ENCODE results near the gene CCDC172.
"Not testable (repeated sequence)": the region's sequence is repeated elsewhere in the genome, so short reads cannot be mapped to it uniquely, and the experiment has no call there.

CCDC172 gene

DNA sequence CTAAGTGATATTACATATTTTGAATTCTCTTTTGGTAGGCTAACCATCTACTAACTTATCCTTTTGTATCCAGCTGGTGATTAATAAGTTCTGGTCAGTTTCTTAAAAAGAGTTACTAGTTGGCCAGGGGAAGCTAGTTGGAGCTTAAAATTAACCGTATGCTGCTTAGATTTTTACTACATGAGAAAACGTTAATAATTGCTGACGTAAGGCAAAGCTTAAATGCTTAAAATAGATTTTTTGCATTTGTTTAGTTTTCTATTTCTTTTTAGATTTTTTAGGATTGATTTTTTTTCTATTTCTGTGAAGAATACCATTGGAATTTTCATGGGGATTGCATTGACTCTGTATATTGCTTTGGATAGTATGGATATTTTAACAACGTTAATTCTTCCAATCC, 32.6 kb downstream of the CCDC172 start:
- H3K4me3 Mint-ChIP-seq, result no peak overlapping the region
- ATAC-seq (replicated peaks; ENCODE audit: extremely low read depth, poor library complexity, severe bottlenecking), result no peak

DNA sequence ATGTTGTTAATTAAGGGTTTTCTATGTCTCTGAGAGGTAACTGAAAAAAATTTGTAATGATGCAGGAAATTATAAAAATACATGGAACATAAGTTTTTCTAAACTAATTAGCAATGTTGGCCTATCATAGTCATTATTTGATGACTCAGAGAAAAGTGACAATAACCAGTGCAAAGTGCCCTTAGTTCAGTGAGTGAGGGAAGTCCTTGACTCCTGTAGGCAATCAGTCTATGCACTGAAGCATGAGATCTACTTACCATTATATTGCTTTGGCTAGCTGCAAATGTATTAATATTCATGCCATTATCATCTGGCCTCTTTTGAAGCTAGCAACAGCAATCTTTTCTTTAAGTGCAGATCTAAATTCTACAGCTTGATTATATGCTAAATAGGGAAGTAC, 40.6 kb downstream of the CCDC172 start:
- no peak for ATAC-seq (replicated peaks; ENCODE audit: extremely low read depth, poor library complexity, severe bottlenecking)
- no peak for DNase-seq (ENCODE audit: low spot score in 2 of 2)
- Mint-ChIP-seq H3K36me3 (ENCODE audit: insufficient read depth) (peaks cover 1% of the 10 kb centered on the region), H3K27me3 (no peaks in the 10 kb centered on the region), H3K27ac (ENCODE audit: low read depth) (no peak overlapping the region), H3K4me1 (no peaks in the 10 kb centered on the region), H3K4me3 (no peak overlapping the region), H3K9me3 (no peaks in the 10 kb centered on the region)

More for the DNA sequence above, 32.6 kb downstream of the CCDC172 start:
- H3K27ac Mint-ChIP-seq (ENCODE audit: low read depth), result no peak overlapping the region
- H3K9me3 Mint-ChIP-seq, result peaks cover 11% of the 10 kb centered on the region
- no peaks in the 10 kb centered on the region for H3K36me3 Mint-ChIP-seq (ENCODE audit: insufficient read depth)
- no peaks in the 10 kb centered on the region for H3K27me3 Mint-ChIP-seq
- H3K4me1 Mint-ChIP-seq, result no peaks in the 10 kb centered on the region
- no peak for DNase-seq (ENCODE audit: low spot score in 2 of 2)

DNA sequence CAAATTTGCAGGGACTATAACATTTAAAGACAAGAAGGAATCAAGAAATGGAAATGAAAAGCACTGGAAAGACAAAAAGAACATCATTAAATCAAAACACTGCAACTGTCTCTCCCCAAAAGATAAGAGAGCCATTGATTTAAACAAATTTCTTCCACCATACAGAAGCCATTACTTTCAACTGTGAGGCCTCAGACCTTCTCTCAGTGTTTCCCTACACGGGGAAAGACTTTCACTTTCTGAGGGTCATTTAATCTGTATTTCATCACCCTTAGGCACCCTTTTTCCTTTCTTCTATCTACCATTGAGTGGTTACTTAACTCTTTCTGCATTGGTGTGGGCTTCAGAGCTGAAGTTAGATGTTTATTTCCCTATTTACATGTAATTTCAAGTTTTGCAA, 47.5 kb downstream of the CCDC172 start:
- H3K27ac Mint-ChIP-seq (ENCODE audit: low read depth), result no peak overlapping the region

DNA sequence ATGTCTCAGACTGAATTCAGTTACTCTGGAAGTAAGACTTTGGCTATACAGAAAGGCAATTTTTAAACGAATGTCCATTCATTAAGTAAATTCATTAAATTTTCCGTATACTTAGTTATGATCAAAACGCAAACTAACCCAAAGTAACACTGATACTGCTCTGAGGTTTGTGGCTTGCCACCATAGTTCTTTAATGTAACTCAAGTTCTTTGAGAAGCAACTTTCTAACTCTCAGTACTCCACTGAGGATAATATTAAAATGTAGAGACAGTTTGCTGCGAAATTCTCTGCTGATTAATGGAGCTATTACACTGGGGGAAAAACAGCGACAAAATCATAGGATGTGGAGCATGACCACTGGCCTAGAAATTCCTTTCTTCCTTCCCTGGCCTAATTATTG, 58.0 kb downstream of the CCDC172 start:
- ATAC-seq (replicated peaks; ENCODE audit: extremely low read depth, poor library complexity, severe bottlenecking) (no peak), DNase-seq (ENCODE audit: low spot score in 2 of 2) (no peak)
- H3K4me3 Mint-ChIP-seq, result no peak overlapping the region
- no peaks in the 10 kb centered on the region for H3K4me1 Mint-ChIP-seq
- no peaks in the 10 kb centered on the region for H3K27me3 Mint-ChIP-seq
- H3K9me3 Mint-ChIP-seq, result no peaks in the 10 kb centered on the region
- no peaks in the 10 kb centered on the region for H3K36me3 Mint-ChIP-seq (ENCODE audit: insufficient read depth)
- H3K27ac Mint-ChIP-seq (ENCODE audit: low read depth), result no peak overlapping the region

More for the DNA sequence above, 47.5 kb downstream of the CCDC172 start:
- no peaks in the 10 kb centered on the region for H3K9me3 Mint-ChIP-seq
- no peaks in the 10 kb centered on the region for H3K4me1 Mint-ChIP-seq
- ATAC-seq (replicated peaks; ENCODE audit: extremely low read depth, poor library complexity, severe bottlenecking) (no peak), DNase-seq (ENCODE audit: low spot score in 2 of 2) (no peak)
- H3K36me3 Mint-ChIP-seq (ENCODE audit: insufficient read depth), result peaks cover 1% of the 10 kb centered on the region
- H3K27me3 Mint-ChIP-seq, result no peaks in the 10 kb centered on the region
- H3K4me3 Mint-ChIP-seq, result no peak overlapping the region

DNA sequence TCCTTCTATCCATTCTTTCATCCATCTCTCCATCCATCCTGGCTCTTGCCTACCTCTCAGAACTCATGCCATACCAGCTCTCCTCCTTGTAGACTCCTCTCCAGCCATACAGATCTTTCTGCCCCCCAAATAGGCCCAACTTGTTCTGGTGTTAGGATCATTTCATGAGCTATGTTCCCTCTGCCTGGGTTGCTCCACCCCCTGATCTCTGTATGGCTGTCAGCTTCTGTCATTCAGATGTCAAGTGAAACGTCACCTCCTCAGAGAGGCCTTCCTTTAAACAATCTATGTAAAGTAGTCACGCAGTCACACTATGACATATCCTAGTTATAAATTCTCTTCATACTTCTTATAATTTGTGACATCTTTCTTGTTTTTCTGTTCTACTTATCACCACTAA, 61.1 kb downstream of the CCDC172 start:
- Mint-ChIP-seq H3K27ac (ENCODE audit: low read depth) (no peak overlapping the region), H3K4me3 (no peak overlapping the region), H3K36me3 (ENCODE audit: insufficient read depth) (no peaks in the 10 kb centered on the region), H3K27me3 (peaks cover 7% of the 10 kb centered on the region), H3K4me1 (no peaks in the 10 kb centered on the region), H3K9me3 (no peaks in the 10 kb centered on the region)
- DNase-seq (ENCODE audit: low spot score in 2 of 2), result no peak
- ATAC-seq (replicated peaks; ENCODE audit: extremely low read depth, poor library complexity, severe bottlenecking), result no peak

DNA sequence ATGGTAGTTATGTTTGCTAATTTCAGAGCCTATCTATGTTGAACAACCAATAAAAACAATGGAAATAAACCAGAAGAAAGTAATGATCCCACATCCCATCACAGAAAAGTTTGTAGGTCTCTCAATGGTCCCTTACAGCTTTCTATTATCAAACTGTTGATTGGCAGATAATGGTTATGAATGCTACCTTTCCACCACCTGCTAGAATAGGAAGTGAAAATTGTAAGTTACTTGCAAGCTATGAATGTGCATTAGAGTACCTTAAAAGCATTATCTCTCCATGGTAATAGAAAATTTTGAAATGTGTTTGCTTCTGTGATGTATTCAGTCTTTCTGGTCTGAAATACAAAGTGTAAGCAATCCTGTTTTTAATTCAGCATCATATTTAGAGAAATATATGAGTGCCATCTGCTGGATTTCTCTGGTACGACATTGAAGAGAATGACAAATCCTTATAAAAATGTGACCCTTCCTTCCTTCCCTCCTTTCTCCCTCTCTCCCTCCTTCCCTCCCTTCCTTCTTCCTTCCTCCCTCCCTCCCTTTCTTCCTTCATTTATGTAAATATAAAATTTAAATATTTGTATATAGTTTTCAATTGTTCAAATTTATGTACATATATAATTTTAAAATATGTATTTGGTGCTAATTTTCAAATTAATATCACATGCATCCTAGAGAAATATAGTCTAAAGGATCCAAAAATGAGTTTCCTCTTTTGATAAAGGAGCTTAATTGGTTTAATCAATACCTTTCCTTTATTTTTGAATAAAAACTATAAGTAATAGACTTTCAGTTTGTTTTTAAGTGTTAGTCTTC, 62.0 kb downstream of the CCDC172 start:
- Mint-ChIP-seq H3K27me3 (peaks cover 9% of the 10 kb centered on the region), H3K4me3 (no peak overlapping the region), H3K9me3 (no peaks in the 10 kb centered on the region), H3K27ac (ENCODE audit: low read depth) (no peak overlapping the region), H3K4me1 (no peaks in the 10 kb centered on the region), H3K36me3 (ENCODE audit: insufficient read depth) (no peaks in the 10 kb centered on the region)
- DNase-seq (ENCODE audit: low spot score in 2 of 2) (no peak), ATAC-seq (replicated peaks; ENCODE audit: extremely low read depth, poor library complexity, severe bottlenecking) (no peak)

DNA sequence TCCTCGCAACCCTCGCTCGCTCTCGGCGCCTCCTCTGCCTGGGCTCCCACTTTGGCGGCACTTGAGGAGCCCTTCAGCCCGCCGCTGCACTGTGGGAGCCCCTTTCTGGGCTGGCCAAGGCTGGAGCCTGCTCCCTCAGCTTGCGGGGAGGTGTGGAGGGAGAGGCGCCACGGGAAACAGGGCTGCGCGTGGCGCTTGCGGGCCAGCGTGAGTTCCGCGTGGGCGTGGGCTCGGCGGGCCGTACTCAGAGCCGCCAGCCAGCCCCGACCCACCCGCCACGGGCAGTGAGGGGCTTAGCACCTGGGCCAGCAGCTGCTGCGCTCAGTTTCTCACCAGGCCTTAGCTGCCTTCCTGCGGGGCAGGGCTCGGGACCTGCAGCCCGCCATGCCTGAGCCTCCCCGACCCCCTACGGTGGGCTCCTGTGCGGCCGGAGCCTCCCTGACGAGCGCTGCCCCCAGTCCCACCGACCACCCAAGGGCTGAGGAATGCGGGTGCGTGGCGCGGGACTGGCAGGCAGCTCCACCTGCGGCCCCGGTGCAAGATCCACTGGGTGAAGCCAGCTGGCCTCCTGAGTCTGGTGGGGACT, 69.1 kb downstream of the CCDC172 start:
- H3K4me3 Mint-ChIP-seq; ATAC-seq (replicated peaks; ENCODE audit: extremely low read depth, poor library complexity, severe bottlenecking); H3K27me3 Mint-ChIP-seq; H3K9me3 Mint-ChIP-seq; H3K27ac Mint-ChIP-seq (ENCODE audit: low read depth); H3K4me1 Mint-ChIP-seq; H3K36me3 Mint-ChIP-seq (ENCODE audit: insufficient read depth); DNase-seq (ENCODE audit: low spot score in 2 of 2): not testable (repeated sequence)

DNA sequence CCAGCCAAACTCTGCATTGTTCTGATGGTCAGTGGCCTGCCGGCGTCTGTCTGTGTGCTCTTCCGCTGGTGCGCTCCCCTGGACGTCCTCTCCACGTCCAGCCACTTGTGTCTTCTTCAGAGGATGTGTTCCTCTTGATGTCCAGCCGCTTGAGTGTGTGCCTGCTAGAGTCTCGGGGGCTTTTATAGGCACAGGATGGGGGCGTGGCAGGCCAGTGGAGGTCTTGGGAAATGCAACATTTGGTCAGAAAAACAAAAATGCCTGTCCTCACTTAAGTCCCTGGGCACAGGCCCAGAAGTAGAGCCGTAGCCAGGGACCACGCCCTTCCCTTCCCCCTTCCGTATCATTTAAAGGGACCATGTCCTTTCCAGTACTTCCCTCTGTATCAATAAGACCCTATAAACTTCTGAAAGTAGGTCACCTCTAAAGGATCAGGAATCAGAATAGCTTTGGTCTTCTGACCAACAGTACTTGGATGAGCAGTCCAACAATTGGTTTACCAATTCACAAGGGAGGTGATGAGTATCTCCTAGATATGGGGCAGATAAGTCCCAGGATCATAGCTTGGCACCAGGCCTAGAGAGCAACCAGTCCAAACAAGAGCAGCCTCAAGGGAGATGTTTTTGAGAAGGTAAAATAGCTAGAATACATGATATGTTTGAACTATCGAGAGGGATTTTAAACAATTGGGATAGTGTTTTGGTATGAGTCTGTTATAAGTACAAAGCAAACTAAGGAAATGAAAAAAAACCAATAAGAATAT, 71.2 kb downstream of the CCDC172 start:
- H3K4me1 Mint-ChIP-seq, result no peaks in the 10 kb centered on the region
- ATAC-seq (replicated peaks; ENCODE audit: extremely low read depth, poor library complexity, severe bottlenecking) (no peak), DNase-seq (ENCODE audit: low spot score in 2 of 2) (no peak)
- no peak overlapping the region for H3K27ac Mint-ChIP-seq (ENCODE audit: low read depth)
- peaks cover under 1% of the 10 kb centered on the region for H3K9me3 Mint-ChIP-seq
- no peaks in the 10 kb centered on the region for H3K36me3 Mint-ChIP-seq (ENCODE audit: insufficient read depth)
- H3K4me3 Mint-ChIP-seq, result no peak overlapping the region
- peaks cover 1% of the 10 kb centered on the region for H3K27me3 Mint-ChIP-seq

DNA sequence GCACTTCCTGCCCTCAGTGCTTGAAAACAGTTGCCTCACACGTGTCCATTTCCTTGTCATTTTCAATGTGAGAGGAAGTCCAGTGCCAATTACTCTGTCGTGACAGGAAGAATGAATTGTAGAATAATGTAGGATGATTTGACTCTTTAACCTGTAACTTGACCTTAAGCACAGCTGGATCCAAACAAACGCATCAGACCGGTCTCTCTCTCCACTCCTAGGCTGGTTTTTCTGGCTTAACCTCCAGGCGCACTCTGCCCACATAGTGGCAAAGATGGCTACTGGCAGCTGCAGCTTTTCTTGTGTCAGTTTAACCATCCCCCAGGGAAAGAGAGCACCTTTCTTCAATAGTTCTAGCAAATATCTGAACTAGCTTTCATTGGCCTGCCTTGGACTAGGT, 74.0 kb downstream of the CCDC172 start:
- DNase-seq (ENCODE audit: low spot score in 2 of 2) (no peak), ATAC-seq (replicated peaks; ENCODE audit: extremely low read depth, poor library complexity, severe bottlenecking) (no peak)
- Mint-ChIP-seq H3K4me1 (no peaks in the 10 kb centered on the region), H3K36me3 (ENCODE audit: insufficient read depth) (no peaks in the 10 kb centered on the region), H3K27ac (ENCODE audit: low read depth) (no peak overlapping the region), H3K4me3 (no peak overlapping the region), H3K9me3 (peaks cover 18% of the 10 kb centered on the region), H3K27me3 (no peaks in the 10 kb centered on the region)

DNA sequence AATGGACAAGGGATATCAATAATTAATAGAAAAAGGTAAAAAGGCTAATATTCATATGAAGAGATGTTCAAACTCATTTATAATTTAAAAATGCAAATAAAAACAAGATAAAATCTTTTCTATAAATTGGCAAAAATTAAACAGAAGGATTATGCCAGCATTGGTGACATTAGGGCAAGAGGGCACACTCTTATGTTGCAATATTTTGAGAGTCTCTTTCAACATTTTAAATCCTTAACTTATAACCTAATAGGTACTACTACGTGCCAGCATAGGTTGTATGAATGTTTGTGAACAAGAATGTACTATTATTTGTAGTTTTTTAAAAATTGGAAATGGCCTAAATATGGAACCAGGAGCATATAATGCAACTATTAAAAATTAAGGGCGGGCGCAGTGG, 78.6 kb downstream of the CCDC172 start:
- no peaks in the 10 kb centered on the region for H3K4me1 Mint-ChIP-seq
- DNase-seq (ENCODE audit: low spot score in 2 of 2), result no peak
- no peak overlapping the region for H3K4me3 Mint-ChIP-seq
- no peak for ATAC-seq (replicated peaks; ENCODE audit: extremely low read depth, poor library complexity, severe bottlenecking)
- no peaks in the 10 kb centered on the region for H3K36me3 Mint-ChIP-seq (ENCODE audit: insufficient read depth)
- peaks cover 28% of the 10 kb centered on the region for H3K9me3 Mint-ChIP-seq
- no peak overlapping the region for H3K27ac Mint-ChIP-seq (ENCODE audit: low read depth)
- no peaks in the 10 kb centered on the region for H3K27me3 Mint-ChIP-seq

DNA sequence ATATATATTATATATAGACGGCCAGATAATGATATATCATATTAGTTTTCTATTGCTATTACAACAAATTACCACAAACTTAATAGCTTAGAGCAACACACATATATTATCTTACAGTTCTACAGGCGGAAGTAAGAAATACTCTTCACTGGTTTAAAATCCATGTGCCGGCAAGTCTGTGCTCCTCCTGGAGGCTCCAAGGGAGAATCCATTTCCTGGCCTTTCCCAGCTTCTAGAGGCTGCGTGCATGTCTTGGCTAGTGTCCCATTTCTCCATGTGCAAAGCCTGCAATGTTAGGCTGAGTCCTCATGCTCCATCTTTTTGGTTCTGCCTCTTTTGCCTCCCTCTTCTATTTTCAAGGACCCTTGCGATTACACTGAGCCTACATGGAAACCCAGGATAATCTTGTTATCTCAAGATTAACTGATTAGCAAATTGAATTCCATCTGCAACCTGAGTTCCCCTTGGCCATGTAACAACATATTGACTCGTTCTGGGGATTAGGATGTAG, 79.5 kb downstream of the CCDC172 start:
- ATAC-seq (replicated peaks; ENCODE audit: extremely low read depth, poor library complexity, severe bottlenecking) (no peak), DNase-seq (ENCODE audit: low spot score in 2 of 2) (no peak)
- no peak overlapping the region for H3K27ac Mint-ChIP-seq (ENCODE audit: low read depth)
- H3K36me3 Mint-ChIP-seq (ENCODE audit: insufficient read depth), result no peaks in the 10 kb centered on the region
- H3K9me3 Mint-ChIP-seq, result peaks cover 28% of the 10 kb centered on the region
- no peak overlapping the region for H3K4me3 Mint-ChIP-seq
- H3K27me3 Mint-ChIP-seq, result no peaks in the 10 kb centered on the region
- no peaks in the 10 kb centered on the region for H3K4me1 Mint-ChIP-seq

DNA sequence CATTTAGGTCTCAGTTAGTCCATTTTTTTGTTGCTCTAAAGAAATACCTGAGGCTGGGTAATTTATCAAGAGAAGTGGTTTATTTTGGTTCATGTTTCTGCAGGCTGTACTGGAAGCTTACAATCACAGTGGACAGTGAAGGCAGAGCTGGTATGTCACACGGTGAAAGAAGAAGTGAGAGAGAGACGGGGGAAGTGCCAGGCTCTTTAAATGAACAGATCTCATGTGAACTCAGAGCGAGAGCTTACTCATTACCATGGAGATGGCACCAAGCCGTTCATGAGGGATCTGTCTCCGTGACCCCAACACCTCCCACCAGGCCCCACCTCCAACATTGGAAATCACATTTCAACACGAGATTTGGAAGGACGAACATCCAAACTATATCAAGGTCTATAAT, 84.5 kb downstream of the CCDC172 start:
- ATAC-seq (replicated peaks; ENCODE audit: extremely low read depth, poor library complexity, severe bottlenecking), result no peak
- no peaks in the 10 kb centered on the region for H3K4me1 Mint-ChIP-seq

More for the DNA sequence above, 84.5 kb downstream of the CCDC172 start:
- DNase-seq (ENCODE audit: low spot score in 2 of 2), result no peak
- H3K27me3 Mint-ChIP-seq, result no peaks in the 10 kb centered on the region
- peaks cover 10% of the 10 kb centered on the region for H3K9me3 Mint-ChIP-seq
- no peak overlapping the region for H3K4me3 Mint-ChIP-seq
- H3K27ac Mint-ChIP-seq (ENCODE audit: low read depth), result no peak overlapping the region
- H3K36me3 Mint-ChIP-seq (ENCODE audit: insufficient read depth), result no peaks in the 10 kb centered on the region
